Measurements from ENCODE around the gene ACTR8.

The ACTR8 gene

DNA sequence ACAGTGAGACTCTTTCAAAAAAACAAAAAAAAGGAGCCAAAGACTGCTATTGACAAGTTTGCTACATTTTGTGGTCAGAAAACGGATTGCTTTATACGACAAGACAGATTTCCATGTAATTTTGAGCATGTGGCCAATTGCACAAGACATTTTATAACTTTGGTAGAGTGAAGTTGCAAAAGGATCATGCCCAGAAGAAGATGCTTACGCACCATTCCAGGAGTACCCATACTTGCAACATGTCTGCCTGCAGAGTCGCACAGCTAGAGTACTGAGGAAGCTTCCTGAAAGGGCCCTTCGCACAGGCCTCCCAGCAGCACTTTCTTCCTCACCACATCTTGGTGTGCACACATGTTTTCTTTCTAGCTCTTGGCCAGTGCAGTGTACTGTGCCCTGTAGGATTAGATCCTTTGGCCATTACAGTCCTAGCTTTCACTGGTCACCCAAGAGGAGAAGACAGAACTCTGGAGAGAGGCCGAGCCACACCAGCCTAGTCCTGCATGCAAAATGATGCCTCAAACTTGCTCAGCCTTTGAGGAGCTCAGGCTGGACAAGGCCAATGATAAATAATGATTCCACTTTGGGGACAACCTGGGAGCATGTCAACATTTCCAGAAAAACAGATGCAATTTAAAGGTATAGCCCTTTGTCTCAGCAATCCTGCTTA is 47.4 kb downstream of the ACTR8 start:
- Histone ChIP-seq H3K9me3 (ENCODE audit: control insufficient read depth, insufficient read depth, low read length) (no peaks in the 10 kb centered on the region), H3K4me1 (ENCODE audit: insufficient read depth, low read length) (no peaks in the 10 kb centered on the region), H3K36me3 (ENCODE audit: insufficient read depth, low read length) (no peaks in the 10 kb centered on the region; the same call in 1 of the 2 replicates), H3K9ac (ENCODE audit: low read depth, low read length) (no peak overlapping the region)

DNA sequence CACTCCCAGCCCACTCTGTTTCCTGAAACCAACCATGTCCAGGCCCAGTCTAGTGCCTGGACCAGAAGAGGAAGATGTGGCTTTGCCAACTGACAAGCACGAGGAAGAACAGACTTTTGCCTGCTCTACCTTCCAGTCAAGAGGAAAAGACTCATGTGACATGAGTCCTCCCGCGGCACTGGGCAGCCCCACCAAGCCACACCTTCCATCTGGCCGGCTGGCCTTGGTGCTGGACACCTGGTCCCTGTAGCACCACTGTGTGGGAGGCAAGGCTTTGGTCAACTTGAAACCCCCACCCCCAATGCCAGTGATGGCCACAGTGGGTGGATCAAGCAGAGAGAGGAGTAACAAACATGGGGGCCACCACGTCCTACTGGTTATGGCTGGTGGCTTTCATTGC is 48.3 kb downstream of the ACTR8 start:
- no peaks in the 10 kb centered on the region for H3K36me3 ChIP-seq (ENCODE audit: insufficient read depth, low read length)
- H3K4me1 ChIP-seq (ENCODE audit: insufficient read depth, low read length) = no peaks in the 10 kb centered on the region
- no peak overlapping the region for H3K9ac ChIP-seq (ENCODE audit: low read depth, low read length)
- no peaks in the 10 kb centered on the region for H3K9me3 ChIP-seq (ENCODE audit: control insufficient read depth, insufficient read depth, low read length)

DNA sequence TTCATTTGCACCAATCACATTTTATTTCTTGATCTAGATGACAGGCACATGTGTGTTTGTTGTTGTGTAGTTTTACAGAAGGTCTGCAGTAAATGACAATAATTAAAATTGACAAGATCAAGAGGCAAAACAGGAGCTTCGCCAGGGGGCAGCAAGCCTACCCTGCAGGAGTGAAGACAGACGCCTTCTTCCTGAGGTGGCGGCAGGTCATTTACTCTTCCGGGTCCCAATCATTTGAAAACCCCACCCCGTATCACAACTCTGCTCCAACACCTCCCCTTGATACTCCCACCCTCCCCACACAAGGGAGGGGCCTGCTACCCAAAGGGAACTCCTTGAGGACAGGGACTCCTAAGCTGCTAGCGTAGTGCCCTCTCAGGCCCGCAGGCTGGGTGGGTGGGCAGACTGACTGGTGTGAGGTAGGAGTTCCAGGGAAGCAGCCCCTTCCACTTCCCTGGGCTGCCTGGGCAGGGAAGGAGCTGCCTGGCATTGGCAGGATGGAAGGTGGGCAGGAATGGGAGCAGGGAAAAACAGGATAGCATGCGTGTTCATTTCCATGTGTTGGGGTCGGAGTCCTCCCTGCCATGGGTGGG is 48.8 kb downstream of the ACTR8 start:
- H3K36me3 ChIP-seq (ENCODE audit: insufficient read depth, low read length) = no peaks in the 10 kb centered on the region
- no peak overlapping the region for H3K9ac ChIP-seq (ENCODE audit: low read depth, low read length)
- H3K9me3 ChIP-seq (ENCODE audit: control insufficient read depth, insufficient read depth, low read length) = no peaks in the 10 kb centered on the region
- H3K4me1 ChIP-seq (ENCODE audit: insufficient read depth, low read length) = no peaks in the 10 kb centered on the region

DNA sequence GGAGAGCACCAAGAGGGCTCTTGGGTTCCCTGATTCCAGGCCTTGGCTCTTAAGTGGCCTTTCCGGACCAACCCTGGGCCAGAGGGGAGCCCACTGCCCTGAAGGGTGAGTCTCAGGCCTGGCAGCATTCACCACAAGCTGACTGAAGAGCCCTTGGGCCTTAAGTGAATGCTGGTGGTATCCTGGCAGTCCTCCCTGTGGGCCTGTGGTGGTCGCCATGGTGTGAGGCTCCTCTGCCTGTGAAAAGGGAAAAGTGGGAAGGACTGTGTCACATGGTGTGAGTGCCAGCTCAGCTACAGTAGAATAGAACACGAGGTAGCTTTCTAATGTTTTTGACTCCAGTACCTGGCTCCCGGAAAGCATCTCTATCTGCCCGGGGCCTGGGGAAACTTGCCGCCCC is 51.0 kb downstream of the ACTR8 start:
- no peaks in the 10 kb centered on the region for H3K9me3 ChIP-seq (ENCODE audit: control insufficient read depth, insufficient read depth, low read length)
- no peaks in the 10 kb centered on the region for H3K36me3 ChIP-seq (ENCODE audit: insufficient read depth, low read length)
- H3K9ac ChIP-seq (ENCODE audit: low read depth, low read length) = no peak overlapping the region
- no peaks in the 10 kb centered on the region for H3K4me1 ChIP-seq (ENCODE audit: insufficient read depth, low read length)

DNA sequence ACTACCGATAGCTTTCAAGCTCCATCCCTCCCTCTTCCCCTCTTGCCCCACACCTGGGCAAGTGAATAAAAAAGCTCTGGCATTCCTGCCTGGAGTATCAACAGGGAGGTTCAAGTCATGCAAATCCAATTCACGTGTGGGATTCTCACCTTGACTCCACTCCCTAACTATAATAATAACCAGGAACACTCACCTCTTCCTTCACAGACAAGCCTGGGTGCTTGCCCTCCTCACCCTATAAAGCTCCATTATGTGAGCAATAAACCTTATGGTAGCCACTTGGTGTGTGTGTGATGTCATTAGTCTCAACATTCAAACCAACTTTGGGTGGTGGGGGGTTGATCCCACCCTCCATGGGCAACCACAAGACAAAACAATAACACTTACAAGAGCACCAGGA is 52.3 kb downstream of the ACTR8 start:
- Histone ChIP-seq H3K9me3 (ENCODE audit: control insufficient read depth, insufficient read depth, low read length) (no peaks in the 10 kb centered on the region), H3K9ac (ENCODE audit: low read depth, low read length) (no peak overlapping the region), H3K36me3 (ENCODE audit: insufficient read depth, low read length) (no peaks in the 10 kb centered on the region), H3K4me1 (ENCODE audit: insufficient read depth, low read length) (0 out of 2 replicates have a peak, but pooled peaks cover 1% of the 10 kb centered on the region)

DNA sequence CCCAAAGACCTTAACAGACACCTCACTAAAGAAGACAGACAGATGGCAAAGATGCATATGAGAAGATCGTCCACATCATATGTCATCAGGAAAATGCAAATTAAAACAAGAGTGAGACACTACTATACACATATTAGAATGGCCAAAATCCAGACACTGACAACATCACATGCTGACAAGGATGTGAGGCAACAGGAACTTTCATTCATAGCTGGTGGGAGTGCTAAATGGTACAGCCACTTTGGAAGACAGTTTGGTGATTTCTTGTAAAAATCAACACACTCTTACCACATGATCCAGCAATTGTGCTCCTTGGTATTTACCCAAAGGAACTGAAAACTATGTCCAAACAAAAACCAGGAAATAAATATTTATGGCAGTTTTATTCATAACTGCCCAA is 53.4 kb downstream of the ACTR8 start:
- no peak overlapping the region for H3K9ac ChIP-seq (ENCODE audit: low read depth, low read length)
- H3K36me3 ChIP-seq (ENCODE audit: insufficient read depth, low read length) = no peaks in the 10 kb centered on the region
- no peaks in the 10 kb centered on the region for H3K9me3 ChIP-seq (ENCODE audit: control insufficient read depth, insufficient read depth, low read length)
- H3K4me1 ChIP-seq (ENCODE audit: insufficient read depth, low read length) = peaks cover 10% of the 10 kb centered on the region; the same call in 1 of the 2 replicates

DNA sequence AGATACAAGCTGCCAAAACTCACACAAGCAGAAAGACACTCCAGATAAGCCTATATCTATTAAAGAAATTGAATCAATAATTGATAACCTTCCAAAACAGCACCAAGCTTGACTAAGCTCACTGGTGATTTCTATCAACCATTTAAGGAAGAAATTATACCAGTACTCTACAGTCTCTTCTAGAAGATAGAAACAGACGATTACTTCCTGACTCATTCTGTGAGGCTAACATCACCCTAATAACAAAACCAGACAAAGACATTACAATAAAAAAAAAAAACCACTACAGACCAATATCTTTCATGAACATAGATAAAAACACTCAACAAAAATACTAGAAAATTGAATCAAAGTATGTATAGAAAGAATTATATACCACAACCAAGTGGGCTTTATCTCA is 55.9 kb downstream of the ACTR8 start:
- H3K36me3 ChIP-seq (ENCODE audit: insufficient read depth, low read length) = no peaks in the 10 kb centered on the region
- no peaks in the 10 kb centered on the region for H3K9me3 ChIP-seq (ENCODE audit: control insufficient read depth, insufficient read depth, low read length)
- H3K9ac ChIP-seq (ENCODE audit: low read depth, low read length) = no peak overlapping the region
- H3K4me1 ChIP-seq (ENCODE audit: insufficient read depth, low read length) = peaks cover 10% of the 10 kb centered on the region; the same call in 1 of the 2 replicates

DNA sequence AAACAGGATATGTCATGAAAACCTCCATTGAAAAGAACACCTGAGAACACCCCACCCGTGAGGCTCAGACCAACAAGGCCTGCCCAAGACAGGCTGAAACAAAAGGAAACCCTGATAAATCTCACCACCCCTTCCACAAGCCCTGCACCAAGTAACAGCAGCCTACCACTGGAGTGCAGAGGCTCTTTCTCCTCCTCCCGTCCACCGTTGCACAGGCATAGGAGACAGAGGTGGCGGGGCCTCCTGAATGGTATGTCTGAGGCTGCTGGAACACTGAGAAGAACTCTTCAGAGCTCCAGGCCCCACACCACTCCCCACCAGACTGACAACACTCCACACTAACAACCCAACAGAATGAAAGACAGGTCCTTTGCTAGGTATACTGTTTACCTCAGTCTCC is 57.2 kb downstream of the ACTR8 start:
- no peaks in the 10 kb centered on the region for H3K9me3 ChIP-seq (ENCODE audit: control insufficient read depth, insufficient read depth, low read length)
- H3K36me3 ChIP-seq (ENCODE audit: insufficient read depth, low read length) = no peaks in the 10 kb centered on the region
- H3K9ac ChIP-seq (ENCODE audit: low read depth, low read length) = no peak overlapping the region

DNA sequence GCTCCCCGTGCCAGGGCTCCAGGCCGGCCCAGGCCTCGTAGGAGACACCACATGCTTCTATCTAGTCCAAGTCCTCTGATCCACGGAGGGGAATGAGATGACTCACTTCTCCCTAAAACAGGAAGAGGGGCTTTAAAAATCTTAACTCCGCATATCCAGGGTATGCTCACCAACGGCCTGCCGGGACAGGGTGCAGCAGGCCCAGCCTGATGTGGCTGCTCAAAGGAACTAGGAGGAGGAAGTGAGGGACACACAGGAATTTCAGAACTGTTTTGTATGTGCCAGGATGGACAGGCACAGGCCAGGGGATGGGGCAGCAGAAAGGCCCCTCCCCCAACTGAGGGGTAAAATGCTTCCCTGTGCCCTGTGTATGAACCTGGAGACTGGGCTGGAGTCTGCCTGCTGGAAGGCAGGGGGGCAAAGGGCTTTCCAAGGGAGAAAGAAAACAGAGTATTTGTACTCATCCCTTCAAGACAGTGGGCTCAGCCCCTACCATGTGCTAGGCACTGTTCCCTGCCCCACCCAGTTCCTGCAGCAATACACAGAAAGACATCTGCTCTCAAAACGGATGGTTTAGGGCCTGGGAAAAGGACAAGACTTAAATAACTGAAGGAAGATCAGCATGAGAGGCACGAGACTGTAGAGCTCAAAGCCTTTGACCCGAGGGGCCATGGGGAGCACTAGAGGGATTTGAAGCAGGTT is 57.8 kb downstream of the ACTR8 start:
- no peaks in the 10 kb centered on the region for H3K9me3 ChIP-seq (ENCODE audit: control insufficient read depth, insufficient read depth, low read length)
- no peak overlapping the region for H3K9ac ChIP-seq (ENCODE audit: low read depth, low read length)
- H3K4me1 ChIP-seq (ENCODE audit: insufficient read depth, low read length) = peaks cover 10% of the 10 kb centered on the region; the same call in 1 of the 2 replicates
- no peaks in the 10 kb centered on the region for H3K36me3 ChIP-seq (ENCODE audit: insufficient read depth, low read length)

More for the DNA sequence above, 57.2 kb downstream of the ACTR8 start:
- H3K4me1 ChIP-seq (ENCODE audit: insufficient read depth, low read length) = peaks cover 10% of the 10 kb centered on the region; the same call in 1 of the 2 replicates

DNA sequence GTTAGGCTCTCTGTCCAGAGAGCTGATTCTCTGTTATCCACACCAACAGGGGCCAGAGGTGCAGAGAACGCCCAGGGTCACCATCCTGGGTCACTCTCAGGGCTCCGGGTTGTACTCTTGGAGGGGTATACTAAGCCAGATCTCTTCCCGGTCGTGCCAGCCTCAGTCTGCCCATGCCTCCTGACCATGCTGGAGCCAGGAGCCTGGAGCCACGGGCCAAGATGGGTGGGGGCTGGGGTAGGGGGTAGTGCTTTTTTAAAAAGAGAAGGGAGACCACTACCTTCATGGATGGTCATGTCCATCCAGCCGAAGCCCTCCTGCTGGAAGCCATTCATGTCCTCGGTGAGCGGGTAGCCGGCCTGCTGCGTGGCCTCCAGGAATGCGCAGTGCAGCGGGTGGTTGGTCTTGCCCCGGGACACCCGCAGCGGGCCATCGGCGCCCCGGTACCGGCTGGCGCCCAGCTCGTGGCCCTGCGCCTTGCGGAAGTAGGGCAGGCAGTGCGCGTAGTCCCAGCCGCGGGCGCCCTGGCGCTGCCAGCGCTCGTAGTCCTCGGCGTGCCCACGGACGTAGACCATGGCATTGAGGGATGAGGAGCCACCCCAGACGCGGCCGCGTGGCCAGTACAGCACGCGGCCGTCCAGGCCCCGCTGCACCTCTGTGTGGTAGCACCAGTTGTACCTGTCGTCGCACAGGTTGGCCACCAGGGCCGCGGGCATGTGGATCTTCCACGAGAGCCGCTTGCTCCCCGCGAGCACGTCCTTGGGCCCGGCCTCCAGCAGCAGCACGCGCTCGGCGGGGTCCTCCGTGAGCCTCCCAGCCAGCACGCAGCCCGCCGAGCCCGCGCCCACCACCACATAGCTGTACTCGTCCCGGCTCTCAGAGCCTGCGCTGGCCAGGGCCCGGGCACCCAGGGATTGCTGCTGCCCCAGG is 58.7 kb downstream of the ACTR8 start:
- Histone ChIP-seq H3K4me1 (ENCODE audit: insufficient read depth, low read length) (peaks cover 10% of the 10 kb centered on the region; the same call in 1 of the 2 replicates), H3K9ac (ENCODE audit: low read depth, low read length) (no peak overlapping the region), H3K36me3 (ENCODE audit: insufficient read depth, low read length) (no peaks in the 10 kb centered on the region; the same call in 1 of the 2 replicates), H3K9me3 (ENCODE audit: control insufficient read depth, insufficient read depth, low read length) (no peaks in the 10 kb centered on the region)

DNA sequence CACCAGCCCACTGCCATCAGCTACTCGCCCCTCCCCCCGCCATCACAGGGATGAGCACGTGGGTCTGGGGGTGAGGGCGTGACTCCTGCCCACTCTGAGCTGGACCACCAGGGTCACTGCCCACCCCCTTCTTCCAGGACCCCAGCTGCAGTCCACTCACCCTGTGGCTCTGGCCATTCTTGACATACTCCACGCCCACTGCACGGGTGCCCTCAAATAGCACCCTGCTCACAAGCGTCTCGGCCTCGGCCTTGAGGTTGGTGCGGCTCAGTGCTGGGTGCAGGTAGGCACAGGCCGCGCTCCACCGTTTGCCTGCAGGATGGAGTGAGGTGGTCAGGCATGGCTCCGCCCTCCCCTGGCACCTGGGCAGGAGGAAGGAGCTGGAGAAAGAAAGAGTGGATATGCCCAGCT is 59.6 kb downstream of the ACTR8 start:
- H3K36me3 ChIP-seq (ENCODE audit: insufficient read depth, low read length) = no peaks in the 10 kb centered on the region; the same call in 1 of the 2 replicates
- no peak overlapping the region for H3K9ac ChIP-seq (ENCODE audit: low read depth, low read length)
- peaks cover 10% of the 10 kb centered on the region; the same call in 1 of the 2 replicates for H3K4me1 ChIP-seq (ENCODE audit: insufficient read depth, low read length)
- no peaks in the 10 kb centered on the region for H3K9me3 ChIP-seq (ENCODE audit: control insufficient read depth, insufficient read depth, low read length)

DNA sequence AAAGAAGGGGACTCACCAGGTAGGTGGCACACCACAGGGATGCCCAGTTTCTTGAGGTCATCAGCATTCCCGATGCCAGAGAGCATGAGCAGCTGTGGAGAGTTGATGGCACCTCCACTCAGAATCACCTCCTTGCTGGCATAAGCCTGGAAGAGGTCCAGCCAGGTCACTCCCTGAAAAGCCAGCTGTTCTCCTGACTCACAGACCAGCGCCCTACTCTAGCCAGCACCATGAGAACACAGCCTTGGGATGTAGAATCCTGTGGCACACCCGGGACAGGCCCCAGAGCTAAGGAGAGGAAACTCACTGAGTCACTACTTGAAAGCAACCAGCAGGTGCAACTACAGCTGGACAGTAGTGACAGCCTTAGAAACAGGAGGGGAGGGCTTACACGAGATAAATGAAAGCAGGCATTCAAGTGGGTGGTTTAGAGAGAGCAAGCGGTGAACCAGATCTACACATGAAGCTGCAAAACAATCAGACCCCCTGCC is 60.3 kb downstream of the ACTR8 start:
- Histone ChIP-seq H3K4me1 (ENCODE audit: insufficient read depth, low read length) (peaks cover 10% of the 10 kb centered on the region; the same call in 1 of the 2 replicates), H3K36me3 (ENCODE audit: insufficient read depth, low read length) (no peaks in the 10 kb centered on the region; the same call in 1 of the 2 replicates), H3K9me3 (ENCODE audit: control insufficient read depth, insufficient read depth, low read length) (no peaks in the 10 kb centered on the region), H3K9ac (ENCODE audit: low read depth, low read length) (no peak overlapping the region)

DNA sequence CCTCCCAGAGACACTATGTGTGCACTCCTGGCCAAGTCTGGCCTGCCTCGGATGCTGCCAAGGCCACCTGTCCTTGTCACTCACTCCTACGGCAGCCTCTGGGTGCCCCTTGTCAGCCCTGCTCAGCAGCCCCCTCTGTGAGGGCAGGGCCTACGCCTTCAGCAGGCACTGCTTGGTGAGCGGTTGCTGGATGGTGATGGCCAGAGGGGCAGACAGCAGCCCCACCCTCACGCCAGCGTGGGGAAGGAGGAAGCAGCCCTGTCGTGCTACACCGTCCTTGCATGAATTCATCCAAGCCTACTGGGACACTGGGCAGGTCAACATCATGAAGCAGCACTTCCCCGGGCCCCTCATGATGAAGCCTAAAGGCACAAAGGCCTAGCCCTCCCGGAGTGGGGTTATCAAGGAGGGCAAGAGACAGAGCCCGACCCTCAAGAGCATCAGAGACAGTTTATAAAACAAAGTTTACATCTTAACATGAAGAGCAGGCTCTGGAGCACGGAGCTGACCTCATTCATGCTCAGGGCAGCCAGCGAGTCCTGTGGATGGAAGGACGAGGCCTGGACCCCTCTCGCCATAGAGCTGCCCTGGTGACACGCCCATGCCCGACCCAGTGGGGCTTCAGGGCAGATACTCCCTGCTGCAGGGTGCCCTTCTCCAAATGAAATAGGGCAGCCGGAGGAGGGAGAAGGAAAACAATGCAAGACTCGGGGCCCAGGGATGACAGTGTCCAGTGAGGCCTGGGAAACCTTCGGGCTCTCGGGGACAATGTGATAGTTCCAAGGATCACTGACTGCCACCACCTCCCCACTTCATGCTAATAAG is 61.0 kb downstream of the ACTR8 start:
- Histone ChIP-seq H3K9me3 (ENCODE audit: control insufficient read depth, insufficient read depth, low read length) (no peaks in the 10 kb centered on the region), H3K9ac (ENCODE audit: low read depth, low read length) (no peak overlapping the region), H3K4me1 (ENCODE audit: insufficient read depth, low read length) (peaks cover 10% of the 10 kb centered on the region; the same call in 1 of the 2 replicates), H3K36me3 (ENCODE audit: insufficient read depth, low read length) (no peaks in the 10 kb centered on the region; the same call in 1 of the 2 replicates)

All from ES-I3 (cell line).